Ishikawa (cell line): Measurements from ENCODE around the gene MAGI2.

Source experiments
- MAX ChIP-seq: IDR thresholded peaks from 2 replicates; pipeline ENCODE4 v1.6.1; 2012
- NFIC ChIP-seq: IDR thresholded peaks from 2 replicates; pipeline ENCODE4 v1.6.1; 2012
- TAF1 ChIP-seq: IDR thresholded peaks from 2 replicates; pipeline ENCODE4 v1.6.1; 2012; ENCODE audit warnings: low read depth, mild to moderate bottlenecking

GRCh38 chr7:79377097-79377496 is 76.4 kb downstream of the MAGI2 start:
- TF ChIP-seq MAX = no peak
- no peak for TF ChIP-seq NFIC
- no peak for TF ChIP-seq TAF1
